ENCODE measurements around the gene TFEC. TPM values are rescaled to one million over a fixed set of nuclear protein-coding genes. Genes with fewer than 3 reads are reported as not detected.

Gene TFEC
- total and polyA plus RNA-seq, 2 of the 4 experiments (the other 2 are of a cell fraction): under 0.01 to 0.02 TPM

GRCh38 chr7:115910541-115911164, 119.9 kb downstream of the TFEC start:
- Histone ChIP-seq H2BK20ac (ENCODE audit: low read depth, low read length) (no peak overlapping the region), H2BK120ac (ENCODE audit: low read depth, low read length) (peak overlapping the region; percentile 59), H3K27ac (ENCODE audit: insufficient read depth, low read length) (no peak overlapping the region), H3K27me3 (ENCODE audit: control insufficient read depth, insufficient read depth, low read length) (no peaks in the 10 kb centered on the region), H3K9me1 (ENCODE audit: insufficient read depth, low read length) (no peaks in the 10 kb centered on the region), H2AK9ac (replicated peaks; ENCODE audit: low read depth, low read length, poor library complexity) (no peak overlapping the region), H3K36me3 (ENCODE audit: control insufficient read depth, insufficient read depth, low read length) (no peaks in the 10 kb centered on the region), H3K9me3 (ENCODE audit: control insufficient read depth, insufficient read depth, low read length) (no peaks in the 10 kb centered on the region), H3K79me1 (ENCODE audit: low read depth in 1 of 2, low read length in 2 of 2) (no peaks in the 10 kb centered on the region), H3K4me3 (ENCODE audit: insufficient read depth, low read depth, low read length) (no peak overlapping the region), H3K14ac (replicated peaks; ENCODE audit: low read depth, low read length) (no peak overlapping the region), H2BK15ac (ENCODE audit: low read depth, low read length) (no peak overlapping the region), H4K5ac (ENCODE audit: low read depth, low read length) (no peak overlapping the region), H3K4me1 (ENCODE audit: control insufficient read depth, insufficient read depth, low read length) (no peaks in the 10 kb centered on the region), H4K8ac (ENCODE audit: low read depth in 2 of 2, low read length in 2 of 2) (no peak overlapping the region), H4K20me1 (ENCODE audit: insufficient read depth, low read length) (no peaks in the 10 kb centered on the region), H3K4ac (ENCODE audit: low read depth, low read length) (no peak overlapping the region), H3K9ac (ENCODE audit: low read depth, low read length) (0 out of 2 replicates have a peak overlapping the region, but pooled peaks have one; percentile 14), H4K91ac (ENCODE audit: insufficient read depth, low read depth, low read length) (no peak overlapping the region; the same call in 1 of the 2 replicates), H2BK5ac (ENCODE audit: low read depth, low read length, poor library complexity, severe bottlenecking) (no peak overlapping the region), H3K18ac (ENCODE audit: low read depth, low read length) (no peak overlapping the region), H3K4me2 (ENCODE audit: low read depth, low read length) (peak overlapping the region; percentile 65; the same call in 1 of the 2 replicates), H3K56ac (ENCODE audit: extremely low read depth, insufficient read depth, low read length) (no peak overlapping the region), H2AK5ac (ENCODE audit: low read depth, low read length) (no peak overlapping the region), H2AFZ (replicated peaks; ENCODE audit: low read length, poor library complexity) (no peak overlapping the region), H3K23ac (ENCODE audit: low read depth, low read length) (peak overlapping the region; percentile 66; the same call in 1 of the 2 replicates)
- in situ Hi-C loops (cut with MboI; ENCODE audit: low sequenced_read_pairs) (no loop called here), intact Hi-C loops (cut with micrococcal nuclease) (loop anchor here (2.0 to 5.0 kb wide), 3 partner anchors 212 to 1828 kb away; no protein-coding TSS in a partner anchor), dilution Hi-C loops (cut with HindIII; ENCODE audit: low sequenced_read_pairs, unreplicated experiment) (no loop called here)
- TF ChIP-seq RAD21 (IDR thresholded peaks at IDR 0.05; ENCODE audit: low read length) (peak; percentile 65), FOS (IDR thresholded peaks at IDR 0.05; ENCODE audit: low read depth, low read length) (no peak), MXI1 (IDR thresholded peaks at IDR 0.05; ENCODE audit: borderline replicate concordance, low read depth, low read length) (no peak), CEBPB (IDR thresholded peaks at IDR 0.05; ENCODE audit: low read depth, low read length) (no peak), RFX5 (IDR thresholded peaks at IDR 0.05; ENCODE audit: low read depth, low read length) (no peak), RCOR1 (IDR thresholded peaks at IDR 0.05; ENCODE audit: insufficient replicate concordance, low read length) (no peak), BHLHE40 (IDR thresholded peaks at IDR 0.05; ENCODE audit: low read depth, low read length) (no peak), NFE2L2 (IDR thresholded peaks at IDR 0.05; ENCODE audit: low read depth, low read length) (no peak), MAZ (IDR thresholded peaks at IDR 0.05; ENCODE audit: borderline replicate concordance, low read depth, low read length) (no peak), CTCF (conservative IDR thresholded peaks at IDR 0.05; ENCODE audit: low read depth, low read length) (peak; percentile 60), ELK1 (IDR thresholded peaks at IDR 0.05; ENCODE audit: borderline replicate concordance, low read depth, low read length) (no peak), MAFK (IDR thresholded peaks at IDR 0.05; ENCODE audit: low read depth, low read length) (no peak), POLR2A (IDR thresholded peaks at IDR 0.05; ENCODE audit: low read depth, low read length) (no peak), SMC3 (IDR thresholded peaks at IDR 0.05; ENCODE audit: low read depth, low read length) (peak; percentile 36; the same call in 1 of the 2 replicates), USF2 (IDR thresholded peaks at IDR 0.05; ENCODE audit: low read depth, low read length) (no peak), CHD1 (IDR thresholded peaks at IDR 0.05; ENCODE audit: low read depth, low read length) (no peak)
- CTCF ChIA-PET: no interaction called here
- POLR2A ChIA-PET (ENCODE audit: unreplicated experiment): no interaction called here
- BruUV-seq (replicated peaks): no TSS peak
- no CpG with 5 or more reads among the region's 5 CpGs for WGBS, 2 experiments (ENCODE audit: extremely low coverage in 2 of 2, insufficient read length in 1 of 2)
- DNase-seq (peak; percentile 38), ATAC-seq (ENCODE audit: low read depth) (peak; percentile 77)
